ENCODE results near the gene DEK.
"Not testable (repeated sequence)": the region's sequence is repeated elsewhere in the genome, so short reads cannot be mapped to it uniquely, and the experiment has no call there.

The DEK gene

DNA sequence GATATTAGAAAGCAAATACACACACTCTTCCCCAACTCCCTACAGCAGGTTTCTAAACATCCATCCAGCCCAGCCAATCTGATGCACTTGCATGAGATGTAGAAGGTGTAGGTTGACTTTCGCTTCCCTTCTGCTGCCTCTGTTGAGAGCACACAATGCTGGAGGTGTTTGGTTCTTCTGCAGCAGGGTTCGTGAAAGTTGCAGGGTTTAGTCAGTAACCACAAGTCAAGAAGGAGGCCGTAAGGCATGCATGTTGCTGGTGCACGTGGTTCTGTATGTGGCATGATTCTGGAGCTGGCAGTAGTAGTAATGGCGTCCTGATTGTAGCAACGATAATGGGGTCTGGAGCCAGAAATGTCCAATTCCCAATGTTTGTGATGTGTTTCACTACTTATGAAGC lies 53.0 kb downstream of the DEK start:
- Mint-ChIP-seq H3K27me3 (no peaks in the 10 kb centered on the region), H3K36me3 (ENCODE audit: low read depth) (peaks cover 68% of the 10 kb centered on the region), H3K27ac (peak overlapping the region; percentile 2), H3K4me3 (no peak overlapping the region), H3K9me3 (no peaks in the 10 kb centered on the region), H3K4me1 (ENCODE audit: low read depth) (peaks cover 25% of the 10 kb centered on the region)
- DNase-seq: no peak

DNA sequence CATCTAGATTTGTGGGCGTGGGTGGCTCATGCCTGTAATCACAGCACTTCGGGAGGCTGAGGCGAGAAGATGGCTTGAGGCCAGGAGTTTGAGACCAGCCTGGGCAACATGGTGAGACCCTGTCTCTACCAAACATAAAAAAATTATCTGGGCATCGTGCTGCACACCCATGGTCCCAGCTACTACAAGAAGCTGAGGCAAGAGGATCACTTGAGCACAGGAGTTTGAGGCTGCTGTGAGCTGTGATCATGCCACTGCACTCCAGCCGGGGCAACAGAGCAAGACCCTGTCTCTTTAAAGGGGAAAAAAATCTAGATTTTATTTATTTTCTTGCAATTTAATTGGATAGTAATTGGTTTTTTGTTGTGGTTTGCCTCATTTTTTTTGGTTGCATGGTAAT lies 53.6 kb downstream of the DEK start:
- no peak overlapping the region for H3K4me3 Mint-ChIP-seq
- H3K9me3 Mint-ChIP-seq: no peaks in the 10 kb centered on the region
- peaks cover 25% of the 10 kb centered on the region for H3K4me1 Mint-ChIP-seq (ENCODE audit: low read depth)
- no peak overlapping the region for H3K27ac Mint-ChIP-seq
- no peak for DNase-seq
- peaks cover 65% of the 10 kb centered on the region for H3K36me3 Mint-ChIP-seq (ENCODE audit: low read depth)
- H3K27me3 Mint-ChIP-seq: no peaks in the 10 kb centered on the region

DNA sequence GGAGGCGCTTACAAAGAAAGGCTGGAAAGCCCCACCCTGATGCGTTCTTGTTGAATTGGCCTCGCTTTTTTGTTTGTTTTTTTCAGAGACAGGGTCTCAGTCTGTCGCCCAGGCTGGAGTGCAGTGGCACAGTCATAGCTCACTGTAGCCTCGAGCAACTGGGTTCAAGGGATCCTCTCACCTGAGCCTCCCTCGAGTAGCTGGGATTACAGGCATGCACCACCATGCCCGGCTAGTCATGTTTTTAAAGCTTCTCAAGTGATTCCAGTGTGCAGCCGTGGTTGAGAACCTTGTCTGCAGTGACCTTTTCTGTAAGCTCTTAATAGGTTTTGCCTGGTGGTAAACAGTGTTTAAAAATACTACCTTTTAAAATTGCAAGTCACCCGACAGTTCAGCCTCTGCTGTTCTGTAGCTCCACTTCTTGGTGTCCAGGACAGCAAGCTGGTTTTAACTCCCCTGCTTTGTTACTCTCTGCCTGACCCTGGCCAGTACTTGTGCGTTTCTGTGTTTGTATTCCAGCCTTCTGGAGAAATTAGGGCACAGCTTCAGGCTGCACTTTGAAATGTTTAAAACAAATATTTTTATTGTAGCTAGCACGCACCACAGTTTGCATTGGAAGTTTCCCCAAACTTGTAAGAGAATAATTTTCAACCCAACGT lies 54.7 kb downstream of the DEK start:
- H3K9me3 Mint-ChIP-seq: no peaks in the 10 kb centered on the region
- no peak overlapping the region for H3K27ac Mint-ChIP-seq
- no peak for DNase-seq
- no peaks in the 10 kb centered on the region for H3K27me3 Mint-ChIP-seq
- no peak overlapping the region for H3K4me3 Mint-ChIP-seq
- H3K36me3 Mint-ChIP-seq (ENCODE audit: low read depth): peaks cover 58% of the 10 kb centered on the region
- peaks cover 25% of the 10 kb centered on the region for H3K4me1 Mint-ChIP-seq (ENCODE audit: low read depth)

DNA sequence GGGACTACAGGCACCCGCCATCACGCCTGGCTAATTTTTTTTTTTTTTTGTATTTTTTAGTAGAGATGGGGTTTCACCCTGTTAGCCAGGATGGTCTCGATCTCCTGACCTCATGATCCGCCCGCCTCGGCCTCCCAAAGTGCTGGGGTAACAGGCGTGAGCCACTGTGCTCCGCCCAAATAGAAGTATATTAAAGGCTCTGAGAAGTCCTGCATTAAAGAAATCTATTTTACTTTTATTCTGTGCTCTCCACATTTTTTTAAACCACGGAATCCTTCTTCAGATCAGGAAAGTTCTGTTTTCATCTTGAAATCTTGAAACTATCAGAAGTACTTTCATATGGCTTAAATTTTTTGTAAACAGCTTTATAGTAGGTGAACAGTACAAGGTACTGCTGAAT lies 55.6 kb downstream of the DEK start:
- H3K36me3 Mint-ChIP-seq (ENCODE audit: low read depth): peaks cover 57% of the 10 kb centered on the region
- peaks cover 18% of the 10 kb centered on the region for H3K4me1 Mint-ChIP-seq (ENCODE audit: low read depth)
- H3K27ac Mint-ChIP-seq, H3K9me3 Mint-ChIP-seq, H3K27me3 Mint-ChIP-seq, DNase-seq, H3K4me3 Mint-ChIP-seq: not testable (repeated sequence)

DNA sequence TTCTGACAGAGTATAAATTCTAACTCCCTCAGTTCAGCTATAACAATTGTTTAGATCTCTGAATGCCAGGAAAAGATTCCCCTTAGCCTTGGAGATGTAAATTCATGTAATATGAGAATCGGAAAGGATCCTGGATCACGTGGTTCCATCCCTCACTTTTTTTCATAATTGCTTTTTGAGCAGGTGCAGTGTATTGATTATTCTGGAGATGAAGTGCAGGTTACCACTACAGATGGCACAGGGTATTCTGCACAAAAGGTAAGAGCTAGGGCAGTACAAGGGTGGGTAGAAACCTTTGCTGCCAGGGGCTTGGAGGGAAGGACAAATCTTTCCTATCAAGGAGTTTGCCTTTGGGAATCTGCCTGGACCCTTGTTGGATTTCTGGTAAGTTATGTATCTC lies 56.4 kb downstream of the DEK start:
- no peaks in the 10 kb centered on the region for H3K9me3 Mint-ChIP-seq
- no peaks in the 10 kb centered on the region for H3K27me3 Mint-ChIP-seq
- H3K36me3 Mint-ChIP-seq (ENCODE audit: low read depth): peaks cover 56% of the 10 kb centered on the region
- H3K4me1 Mint-ChIP-seq (ENCODE audit: low read depth): peaks cover 13% of the 10 kb centered on the region
- DNase-seq: no peak
- no peak overlapping the region for H3K4me3 Mint-ChIP-seq
- H3K27ac Mint-ChIP-seq: no peak overlapping the region

DNA sequence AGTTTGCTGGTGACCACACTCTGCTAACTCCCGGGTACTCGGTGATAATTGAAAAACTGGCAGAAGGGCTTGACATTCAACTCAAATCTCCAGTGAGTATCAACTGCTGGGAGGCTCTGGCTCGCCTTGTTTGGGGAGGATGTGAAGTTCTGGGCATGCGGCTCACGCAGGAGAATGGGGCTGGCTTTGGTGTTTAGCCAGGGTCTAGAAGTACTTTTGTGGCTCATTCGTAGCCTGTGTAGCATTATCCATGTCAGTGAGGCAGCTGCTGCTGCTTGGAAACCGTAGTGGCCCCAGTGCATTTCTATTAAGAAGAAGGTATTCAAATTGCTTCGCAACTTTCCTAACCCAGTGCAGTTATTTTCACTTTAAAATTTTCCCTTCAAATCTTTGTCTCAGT lies 56.9 kb downstream of the DEK start:
- H3K36me3 Mint-ChIP-seq (ENCODE audit: low read depth): peaks cover 56% of the 10 kb centered on the region
- no peak overlapping the region for H3K4me3 Mint-ChIP-seq
- peaks cover 13% of the 10 kb centered on the region for H3K4me1 Mint-ChIP-seq (ENCODE audit: low read depth)
- no peak overlapping the region for H3K27ac Mint-ChIP-seq
- no peaks in the 10 kb centered on the region for H3K27me3 Mint-ChIP-seq
- DNase-seq: no peak
- H3K9me3 Mint-ChIP-seq: no peaks in the 10 kb centered on the region

DNA sequence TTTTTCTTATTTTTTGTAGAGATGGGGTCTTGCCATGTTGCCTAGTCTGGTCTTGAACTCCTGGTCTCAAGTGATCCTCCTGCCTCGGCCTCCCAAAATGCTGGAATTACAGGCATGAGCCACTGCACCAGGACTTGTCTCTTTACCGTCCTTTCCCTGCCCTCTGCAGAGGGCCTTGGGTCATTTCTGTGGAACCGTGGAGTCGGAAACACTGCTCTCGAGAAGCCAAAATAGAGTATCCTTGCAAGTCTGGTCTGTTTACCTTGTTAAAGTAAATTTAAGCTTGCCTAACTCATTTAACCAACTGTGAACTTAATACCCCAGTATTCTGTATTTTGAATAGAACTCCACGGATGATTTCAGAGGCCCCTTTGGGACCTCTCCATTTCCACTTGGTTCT lies 57.7 kb downstream of the DEK start:
- H3K27ac Mint-ChIP-seq: no peak overlapping the region
- H3K4me1 Mint-ChIP-seq (ENCODE audit: low read depth): peaks cover 8% of the 10 kb centered on the region
- no peaks in the 10 kb centered on the region for H3K9me3 Mint-ChIP-seq
- no peak for DNase-seq
- peaks cover 59% of the 10 kb centered on the region for H3K36me3 Mint-ChIP-seq (ENCODE audit: low read depth)
- H3K27me3 Mint-ChIP-seq: no peaks in the 10 kb centered on the region
- H3K4me3 Mint-ChIP-seq: no peak overlapping the region

DNA sequence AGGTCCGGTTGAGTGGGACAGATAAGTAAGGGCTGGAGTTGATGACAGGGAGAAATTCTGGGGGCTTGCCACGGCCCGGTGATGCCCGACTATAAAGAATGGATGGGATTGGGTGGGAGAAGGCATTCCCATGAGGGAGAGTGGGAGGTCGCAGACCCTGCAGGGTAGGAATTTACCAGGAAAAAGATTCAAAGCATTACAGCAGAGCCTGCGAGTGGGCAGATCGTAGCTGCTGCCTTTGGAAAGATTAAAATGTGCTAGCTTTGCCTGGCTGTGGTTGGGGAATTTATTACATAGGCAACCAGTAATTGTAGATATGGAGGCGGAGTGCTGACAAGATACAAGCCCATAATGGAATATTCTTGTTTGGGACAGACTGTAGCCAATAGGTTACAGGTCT lies 59.6 kb downstream of the DEK start:
- no peak for DNase-seq
- no peak overlapping the region for H3K27ac Mint-ChIP-seq
- no peak overlapping the region for H3K4me3 Mint-ChIP-seq
- H3K9me3 Mint-ChIP-seq: no peaks in the 10 kb centered on the region
- H3K36me3 Mint-ChIP-seq (ENCODE audit: low read depth): peaks cover 70% of the 10 kb centered on the region
- H3K27me3 Mint-ChIP-seq: no peaks in the 10 kb centered on the region
- no peaks in the 10 kb centered on the region for H3K4me1 Mint-ChIP-seq (ENCODE audit: low read depth)

DNA sequence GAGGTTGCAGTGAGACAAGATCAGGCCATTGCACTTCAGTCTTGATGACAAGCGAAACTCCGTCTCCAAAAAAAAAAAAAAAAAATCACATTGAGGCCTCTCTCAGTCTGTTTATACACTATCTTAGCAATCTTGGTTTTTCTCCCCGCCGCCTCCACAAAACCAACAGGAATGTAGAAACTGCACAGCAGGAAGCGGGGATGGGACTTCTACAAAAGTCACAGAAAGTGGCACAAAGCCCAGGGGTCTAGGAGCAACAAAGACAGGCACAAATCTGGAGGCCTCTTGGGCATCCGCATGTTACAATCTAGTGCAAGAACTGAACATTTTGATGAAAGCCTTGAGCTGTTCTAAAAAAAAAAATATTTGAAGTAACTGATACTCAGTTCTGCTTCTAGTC lies 60.5 kb downstream of the DEK start:
- Mint-ChIP-seq H3K27ac (no peak overlapping the region), H3K4me1 (ENCODE audit: low read depth) (no peaks in the 10 kb centered on the region), H3K4me3 (no peak overlapping the region), H3K27me3 (no peaks in the 10 kb centered on the region), H3K9me3 (no peaks in the 10 kb centered on the region), H3K36me3 (ENCODE audit: low read depth) (peaks cover 67% of the 10 kb centered on the region)
- DNase-seq: no peak

DNA sequence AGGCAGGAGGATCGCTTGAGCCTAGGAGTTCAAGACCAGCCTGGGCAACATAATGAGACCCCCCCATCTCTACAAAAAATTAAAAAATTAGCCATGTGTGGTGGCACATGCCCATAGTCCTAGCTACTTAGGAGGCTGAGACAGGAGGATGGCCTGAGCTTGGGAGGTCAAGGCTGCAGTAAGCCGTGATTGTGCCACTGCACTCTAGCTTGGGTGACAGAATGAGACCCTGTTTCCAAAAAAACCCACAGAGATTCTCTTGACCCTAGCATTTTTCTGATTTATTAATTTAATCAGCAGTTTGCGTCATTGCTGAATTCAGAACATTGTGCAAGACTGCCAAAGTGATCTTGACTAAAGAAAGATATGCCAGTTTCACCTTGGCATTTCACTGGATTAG lies 72.3 kb downstream of the DEK start:
- H3K9me3 Mint-ChIP-seq: no peaks in the 10 kb centered on the region

DNA sequence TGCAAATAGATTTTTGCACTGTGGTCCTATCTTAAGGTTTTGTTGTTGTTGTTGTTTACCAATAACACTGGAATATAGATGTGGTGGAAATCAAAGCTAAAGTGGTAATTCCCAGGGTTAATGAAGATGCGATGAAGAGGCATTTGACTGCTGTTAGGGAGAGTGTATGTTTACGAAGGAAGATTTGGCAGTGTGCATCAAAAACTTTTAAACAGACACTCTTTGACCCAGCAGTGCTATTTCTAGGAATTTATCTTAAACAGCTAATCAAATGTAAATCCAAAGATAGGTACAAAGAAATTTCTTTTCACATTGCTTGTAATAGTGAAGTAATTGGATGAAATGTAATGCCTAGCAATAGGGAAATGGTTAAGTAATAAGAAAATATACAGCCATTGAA lies 75.1 kb downstream of the DEK start:
- H3K4me3 Mint-ChIP-seq: no peak overlapping the region
- peaks cover 63% of the 10 kb centered on the region for H3K36me3 Mint-ChIP-seq (ENCODE audit: low read depth)
- DNase-seq: no peak

More for the DNA sequence above, 72.3 kb downstream of the DEK start:
- Mint-ChIP-seq H3K36me3 (ENCODE audit: low read depth) (peaks cover 61% of the 10 kb centered on the region), H3K4me1 (ENCODE audit: low read depth) (no peaks in the 10 kb centered on the region), H3K4me3 (no peak overlapping the region), H3K27ac (no peak overlapping the region), H3K27me3 (no peaks in the 10 kb centered on the region)
- no peak for DNase-seq

DNA sequence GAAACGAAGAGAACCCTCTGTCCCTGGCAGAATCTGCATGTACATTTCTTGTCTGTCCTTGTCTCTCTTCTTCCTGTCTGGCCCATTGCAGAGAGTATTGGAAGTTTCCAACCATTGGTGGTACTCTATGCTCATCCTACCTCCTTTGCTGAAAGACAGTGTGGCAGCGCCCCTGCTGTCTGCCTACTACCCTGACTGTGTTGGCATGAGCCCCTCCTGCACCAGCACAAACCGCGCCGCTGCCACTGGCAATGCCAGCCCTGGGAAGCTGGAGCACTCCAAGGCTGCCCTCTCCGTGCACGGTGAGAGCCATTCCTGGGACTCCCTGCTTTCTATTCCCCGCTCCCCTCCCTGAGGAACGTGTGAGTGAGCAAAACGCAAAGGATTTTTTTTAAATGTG lies 76.6 kb downstream of the DEK start:
- no peak overlapping the region for H3K27ac Mint-ChIP-seq
- no peaks in the 10 kb centered on the region for H3K9me3 Mint-ChIP-seq
- no peak overlapping the region for H3K4me3 Mint-ChIP-seq
- no peak for DNase-seq
- H3K4me1 Mint-ChIP-seq (ENCODE audit: low read depth): peaks cover 11% of the 10 kb centered on the region
- H3K36me3 Mint-ChIP-seq (ENCODE audit: low read depth): peaks cover 68% of the 10 kb centered on the region
- H3K27me3 Mint-ChIP-seq: no peaks in the 10 kb centered on the region

More for the DNA sequence above, 75.1 kb downstream of the DEK start:
- Mint-ChIP-seq H3K9me3 (no peaks in the 10 kb centered on the region), H3K4me1 (ENCODE audit: low read depth) (peaks cover 11% of the 10 kb centered on the region), H3K27ac (no peak overlapping the region), H3K27me3 (no peaks in the 10 kb centered on the region)

DNA sequence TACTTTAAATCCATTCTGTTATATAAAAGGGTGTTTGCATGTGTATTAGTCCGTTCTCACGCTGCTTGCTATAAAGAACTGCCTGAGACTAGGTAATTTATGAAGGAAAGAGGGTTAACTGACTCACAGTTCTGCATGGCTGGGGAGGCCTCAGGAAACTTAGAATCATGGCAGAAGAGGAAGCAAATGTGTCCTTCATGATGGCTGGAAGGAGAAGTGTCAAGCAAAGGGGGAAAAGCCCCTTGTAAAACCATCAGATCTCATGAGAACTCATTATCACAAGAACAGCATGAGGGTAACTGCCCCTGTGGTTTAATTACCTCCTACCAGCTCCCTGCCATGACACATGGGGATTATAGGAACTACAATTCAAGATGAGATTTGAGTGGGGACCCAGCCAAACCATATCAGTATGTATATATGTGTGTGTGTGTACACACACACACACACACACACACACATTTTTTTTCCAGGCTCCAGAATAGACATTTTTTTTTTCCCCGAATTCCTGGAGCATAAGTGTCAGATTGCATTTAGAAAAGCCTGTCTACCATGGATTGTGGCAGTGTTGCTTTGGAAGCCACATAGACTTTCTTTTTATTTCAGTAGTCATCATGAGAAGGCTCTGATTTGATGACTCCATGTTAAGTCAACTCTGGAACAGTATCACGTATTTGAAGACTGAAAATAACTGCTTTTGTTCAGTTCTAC lies 77.6 kb downstream of the DEK start:
- Mint-ChIP-seq H3K9me3 (no peaks in the 10 kb centered on the region), H3K27ac (peak overlapping the region; percentile 1), H3K4me1 (ENCODE audit: low read depth) (peaks cover 11% of the 10 kb centered on the region), H3K27me3 (no peaks in the 10 kb centered on the region), H3K4me3 (no peak overlapping the region), H3K36me3 (ENCODE audit: low read depth) (peaks cover 65% of the 10 kb centered on the region)
- no peak for DNase-seq

DNA sequence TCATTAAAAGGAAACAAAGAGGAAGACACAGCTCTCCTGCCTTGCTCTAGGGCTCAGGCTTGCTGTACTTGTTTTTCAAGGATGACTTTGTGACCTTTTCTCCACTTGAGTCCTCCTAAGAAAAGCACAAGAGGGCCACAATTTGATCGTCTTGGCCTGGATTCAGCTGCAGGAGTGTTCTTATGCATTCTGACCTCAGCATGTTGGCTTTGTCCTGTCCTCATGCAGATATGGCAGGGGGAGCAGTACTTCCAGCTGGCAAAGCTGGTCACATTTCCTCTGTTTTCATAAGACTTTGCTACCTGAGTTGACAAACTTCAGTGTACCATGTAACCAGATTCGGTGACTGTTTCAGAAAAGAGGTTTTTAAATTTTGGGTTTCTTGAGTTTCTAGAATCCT lies 78.3 kb downstream of the DEK start:
- no peaks in the 10 kb centered on the region for H3K9me3 Mint-ChIP-seq
- peaks cover 11% of the 10 kb centered on the region for H3K4me1 Mint-ChIP-seq (ENCODE audit: low read depth)
- peaks cover 62% of the 10 kb centered on the region for H3K36me3 Mint-ChIP-seq (ENCODE audit: low read depth)
- H3K4me3 Mint-ChIP-seq: no peak overlapping the region
- H3K27me3 Mint-ChIP-seq: no peaks in the 10 kb centered on the region
- no peak for DNase-seq
- no peak overlapping the region for H3K27ac Mint-ChIP-seq

DNA sequence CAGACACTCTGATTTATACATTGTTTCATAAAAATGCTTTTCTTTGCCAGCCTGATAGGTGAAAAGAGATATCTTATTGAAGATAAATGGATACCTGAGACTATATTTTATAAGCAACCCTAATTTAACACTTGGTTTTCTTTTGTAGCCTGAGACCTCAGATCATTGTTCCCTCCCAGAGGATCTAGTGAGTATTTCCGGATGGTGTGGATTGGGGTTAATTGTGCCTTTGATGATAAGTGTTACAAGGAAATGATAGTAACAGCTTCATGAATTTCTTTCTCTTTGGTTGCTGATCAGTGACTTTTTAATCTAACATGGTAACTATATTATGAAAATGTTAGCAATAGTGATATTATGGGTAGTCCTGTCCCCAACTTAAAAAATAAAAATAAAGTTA lies 78.7 kb downstream of the DEK start:
- H3K27me3 Mint-ChIP-seq: no peaks in the 10 kb centered on the region
- no peak for DNase-seq
- H3K4me3 Mint-ChIP-seq: no peak overlapping the region
- no peak overlapping the region for H3K27ac Mint-ChIP-seq
- no peaks in the 10 kb centered on the region for H3K9me3 Mint-ChIP-seq
- peaks cover 11% of the 10 kb centered on the region for H3K4me1 Mint-ChIP-seq (ENCODE audit: low read depth)
- peaks cover 64% of the 10 kb centered on the region for H3K36me3 Mint-ChIP-seq (ENCODE audit: low read depth)
